GM19238 (cell line): Measurements from ENCODE around the gene PTPRN.

Experiments used
- DNase-seq: peaks from one replicate; pipeline ENCODE4 v3.0.0; 2011; ENCODE audit warnings: low spot score; ENCODE audit not compliant: insufficient read length

PTPRN gene

GRCh38 chr2:219245899-219246230 is 63.3 kb downstream of the PTPRN start:
- DNase-seq = no peak

GRCh38 chr2:219245148-219245898 is 63.9 kb downstream of the PTPRN start, which contains the start of the genes GLB1L and STK16:
TSS of gene GLB1L (minus strand) at chr2:219245444. CDS start at chr2:219243573, 1,871 bp downstream.
TSS of gene STK16 (plus strand) at chr2:219245479. CDS start at chr2:219246000, 521 bp downstream.
- peak; percentile 96 for DNase-seq

GRCh38 chr2:219244789-219245147 is 64.4 kb downstream of the PTPRN start:
- DNase-seq = no peak

GRCh38 chr2:219243291-219243761 is 65.9 kb downstream of the PTPRN start:
- DNase-seq = no peak
